IPS-18a (cell line): Measurements from ENCODE around the gene ZNF701.
"Not testable (repeated sequence)": the region's sequence is repeated elsewhere in the genome, so short reads cannot be mapped to it uniquely, and the experiment has no call there.

Experiments
- H3K27ac ChIP-seq: one replicate; pipeline ENCODE4 v1.5.1; 2013; ENCODE audit warnings: low read length
- H3K27me3 ChIP-seq: one replicate; pipeline ENCODE4 v1.6.1; 2013; ENCODE audit warnings: mild to moderate bottlenecking, low read length; ENCODE audit not compliant: control insufficient read depth, insufficient read depth
- H3K36me3 ChIP-seq: one replicate; pipeline ENCODE4 v1.6.1; 2013; ENCODE audit warnings: low read depth, low read length; ENCODE audit not compliant: control insufficient read depth
- H3K4me1 ChIP-seq: one replicate; pipeline ENCODE4 v1.6.1; 2013; ENCODE audit warnings: low read depth, low read length; ENCODE audit not compliant: control insufficient read depth
- H3K4me3 ChIP-seq: one replicate; pipeline ENCODE4 v1.5.1; 2013; ENCODE audit warnings: low read length
- H3K9ac ChIP-seq: one replicate; pipeline ENCODE4 v1.6.1; 2013; ENCODE audit warnings: mild to moderate bottlenecking, low read length, moderate library complexity
- H3K9me3 ChIP-seq: one replicate; pipeline ENCODE4 v1.6.1; 2013; ENCODE audit warnings: low read depth, low read length; ENCODE audit not compliant: control insufficient read depth

The ZNF701 gene

DNA sequence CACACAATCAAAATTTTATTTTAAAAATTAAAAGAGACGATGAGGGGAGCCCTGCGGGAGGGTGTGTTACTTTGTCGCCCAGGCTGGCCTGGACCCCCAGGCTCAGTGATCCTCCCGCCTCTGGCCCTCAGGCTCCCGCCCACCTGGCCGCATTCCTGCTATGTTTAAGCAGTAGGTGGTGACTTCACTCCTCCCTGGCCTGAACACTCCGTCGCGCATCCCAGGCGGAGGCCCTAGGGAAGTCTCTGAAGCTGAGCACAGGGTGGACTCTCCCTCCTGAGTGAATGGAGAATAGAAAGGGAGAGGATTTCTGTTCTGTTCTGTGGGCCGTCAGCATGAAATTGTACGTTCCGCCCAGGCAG, 468 bp upstream of the ZNF701 start:
- not testable (repeated sequence) for H3K27me3 ChIP-seq, H3K4me1 ChIP-seq, H3K9me3 ChIP-seq
- H3K27ac ChIP-seq, result peak overlapping the region; percentile 71
- H3K9ac ChIP-seq, result peak overlapping the region; percentile 62
- H3K4me3 ChIP-seq, result peak overlapping the region; percentile 84
- H3K36me3 ChIP-seq, result peaks cover 11% of the 10 kb centered on the region

DNA sequence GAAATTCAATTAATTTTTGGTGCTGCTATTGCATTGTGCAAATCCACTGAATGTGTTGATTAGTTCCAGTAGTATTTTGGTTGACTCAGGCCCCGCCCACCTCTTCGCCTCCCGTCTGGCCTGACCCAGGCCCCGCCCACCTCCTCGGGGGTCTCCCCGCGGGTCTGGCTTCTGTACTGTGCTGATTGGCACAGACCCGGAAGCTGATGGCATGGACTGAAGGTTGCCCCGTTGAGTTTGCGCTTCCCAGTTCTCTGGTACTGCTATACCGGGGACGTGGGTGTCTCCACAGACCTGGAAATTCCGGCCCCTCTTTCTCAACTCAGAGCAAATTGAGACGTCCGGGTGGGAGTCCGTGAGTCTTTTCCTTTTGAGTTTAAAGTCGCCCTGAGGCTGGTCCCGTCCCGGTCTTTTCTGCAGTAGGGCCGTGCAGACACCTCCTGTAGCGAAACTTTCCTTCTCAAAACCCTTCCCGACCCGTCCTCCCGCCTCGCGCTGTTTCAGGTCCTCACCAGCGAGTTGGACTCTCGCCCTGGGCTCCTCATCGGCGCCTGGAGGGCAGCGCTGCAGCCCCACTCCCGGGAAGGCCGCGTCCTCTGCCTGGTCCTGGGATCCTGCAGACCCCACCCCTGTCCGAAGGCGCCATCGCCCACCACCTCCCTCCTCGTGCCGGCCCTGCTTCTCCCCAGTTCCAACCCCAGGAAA, 14.8 kb downstream of the ZNF701 start:
- Histone ChIP-seq H3K9ac (no peak overlapping the region), H3K4me1 (no peaks in the 10 kb centered on the region), H3K27ac (no peak overlapping the region), H3K27me3 (no peaks in the 10 kb centered on the region), H3K9me3 (no peaks in the 10 kb centered on the region), H3K4me3 (no peak overlapping the region), H3K36me3 (peaks cover 26% of the 10 kb centered on the region)

DNA sequence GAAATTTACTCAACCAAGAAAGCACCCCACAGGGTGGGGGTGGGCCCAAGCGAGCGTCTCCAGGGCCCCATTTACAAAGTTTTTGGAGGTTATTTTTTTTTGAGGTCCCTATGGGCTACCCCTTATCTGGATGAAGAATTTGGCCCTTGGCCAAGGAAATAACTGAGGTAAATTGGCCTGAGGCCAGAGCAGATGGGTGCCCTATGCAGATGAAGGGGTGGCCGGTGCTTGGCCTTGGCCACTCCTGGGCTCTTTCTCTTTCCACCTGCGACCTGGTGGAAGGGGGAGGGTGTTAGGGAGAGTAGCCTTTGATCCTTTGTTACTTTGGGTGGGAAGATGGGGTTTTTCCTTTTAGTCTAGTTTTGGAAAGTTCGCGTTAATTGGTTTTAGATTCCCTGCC, 15.5 kb downstream of the ZNF701 start:
- Histone ChIP-seq H3K27ac (no peak overlapping the region), H3K4me1 (no peaks in the 10 kb centered on the region), H3K4me3 (no peak overlapping the region), H3K9ac (no peak overlapping the region), H3K27me3 (no peaks in the 10 kb centered on the region), H3K36me3 (peaks cover 23% of the 10 kb centered on the region), H3K9me3 (no peaks in the 10 kb centered on the region)

DNA sequence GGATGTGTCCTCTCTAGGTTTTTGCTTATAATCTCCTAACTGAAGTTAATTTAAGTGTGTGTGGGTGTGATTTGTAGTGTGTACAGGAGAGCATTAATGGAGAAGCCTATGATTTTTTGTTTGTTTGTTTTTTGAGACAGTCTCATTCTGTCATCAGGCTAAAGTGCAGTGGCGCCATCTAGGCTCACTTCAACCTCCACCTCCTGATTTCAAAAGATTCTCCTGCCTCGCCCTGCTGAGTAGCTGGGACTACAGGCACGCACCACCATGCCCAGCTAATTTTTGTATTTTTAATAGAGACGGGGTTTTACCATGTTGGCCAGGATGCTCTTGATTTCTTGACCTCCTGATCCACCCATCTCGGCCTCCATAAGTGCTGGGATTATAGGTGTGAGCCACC, 20.6 kb downstream of the ZNF701 start:
- H3K9me3 ChIP-seq, result no peaks in the 10 kb centered on the region
- H3K4me3 ChIP-seq, result no peak overlapping the region
- H3K4me1 ChIP-seq, result no peaks in the 10 kb centered on the region
- no peaks in the 10 kb centered on the region for H3K27me3 ChIP-seq
- H3K9ac ChIP-seq, result no peak overlapping the region
- no peaks in the 10 kb centered on the region for H3K36me3 ChIP-seq
- H3K27ac ChIP-seq, result no peak overlapping the region

DNA sequence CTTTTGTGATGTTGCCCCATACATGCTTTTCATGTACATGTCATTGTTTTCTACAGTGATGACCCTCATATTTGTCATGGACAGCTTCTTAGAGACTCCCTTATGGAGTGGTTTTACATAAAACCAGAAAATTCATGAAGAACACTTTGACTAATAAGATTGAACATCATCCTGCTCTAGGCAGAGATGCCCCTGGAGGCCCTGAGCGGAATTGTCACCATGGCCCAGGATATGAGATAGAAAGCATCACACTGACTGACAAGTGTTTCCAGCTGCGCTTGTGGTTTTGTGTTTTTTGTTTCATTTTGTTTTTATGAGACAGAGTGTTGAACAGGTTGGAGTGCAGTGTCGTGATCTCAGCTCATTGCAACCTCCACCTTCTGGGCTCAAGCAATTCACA, 22.2 kb downstream of the ZNF701 start:
- peaks cover 9% of the 10 kb centered on the region for H3K36me3 ChIP-seq
- no peaks in the 10 kb centered on the region for H3K4me1 ChIP-seq
- H3K9me3 ChIP-seq, result no peaks in the 10 kb centered on the region
- no peak overlapping the region for H3K9ac ChIP-seq
- no peak overlapping the region for H3K27ac ChIP-seq
- no peak overlapping the region for H3K4me3 ChIP-seq
- H3K27me3 ChIP-seq, result no peaks in the 10 kb centered on the region

DNA sequence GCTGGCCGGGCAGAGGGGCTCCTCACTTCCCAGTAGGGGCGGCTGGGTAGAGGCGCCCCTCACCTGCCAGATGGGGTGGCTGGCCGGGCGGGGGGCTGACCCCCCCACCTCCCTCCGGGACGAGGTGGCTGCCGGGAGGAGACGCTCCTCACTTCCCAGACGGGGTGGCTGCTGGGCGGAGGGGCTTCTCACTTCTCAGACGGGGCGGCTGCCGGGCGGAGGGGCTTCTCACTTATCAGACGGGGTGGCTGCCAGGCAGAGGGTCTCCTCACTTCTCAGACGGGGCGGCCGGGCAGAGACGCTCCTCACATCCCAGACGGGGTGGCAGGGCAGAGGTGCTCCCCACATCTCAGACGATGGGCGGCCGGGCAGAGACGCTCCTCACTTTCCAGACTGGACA, 23.4 kb downstream of the ZNF701 start:
- not testable (repeated sequence) for H3K27me3 ChIP-seq, H3K4me1 ChIP-seq, H3K27ac ChIP-seq, H3K4me3 ChIP-seq, H3K9me3 ChIP-seq, H3K9ac ChIP-seq, H3K36me3 ChIP-seq

DNA sequence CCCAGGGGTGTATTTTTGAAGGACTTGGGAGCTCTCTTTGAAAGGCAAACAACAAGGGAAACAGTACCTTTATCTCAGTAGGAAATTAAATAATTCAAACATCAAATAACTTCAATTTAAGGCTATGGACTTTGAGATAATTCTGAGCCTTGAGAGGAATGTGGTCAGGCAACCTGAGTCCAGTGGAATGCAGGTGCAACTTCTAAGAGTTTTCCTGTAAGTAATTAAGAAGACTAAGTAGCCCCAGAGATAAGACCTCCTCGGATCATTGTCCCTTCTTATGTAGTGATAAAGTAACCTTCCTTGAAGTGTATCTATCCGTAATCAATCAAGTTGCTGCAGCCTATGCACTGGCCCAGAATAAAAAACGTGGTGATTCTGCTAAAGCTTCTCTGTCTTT, 29.2 kb downstream of the ZNF701 start:
- peaks cover 7% of the 10 kb centered on the region for H3K4me1 ChIP-seq
- peaks cover 9% of the 10 kb centered on the region for H3K36me3 ChIP-seq
- H3K4me3 ChIP-seq, result no peak overlapping the region
- no peak overlapping the region for H3K9ac ChIP-seq
- H3K27me3 ChIP-seq, result peaks cover 14% of the 10 kb centered on the region
- H3K9me3 ChIP-seq, result no peaks in the 10 kb centered on the region
- H3K27ac ChIP-seq, result no peak overlapping the region

DNA sequence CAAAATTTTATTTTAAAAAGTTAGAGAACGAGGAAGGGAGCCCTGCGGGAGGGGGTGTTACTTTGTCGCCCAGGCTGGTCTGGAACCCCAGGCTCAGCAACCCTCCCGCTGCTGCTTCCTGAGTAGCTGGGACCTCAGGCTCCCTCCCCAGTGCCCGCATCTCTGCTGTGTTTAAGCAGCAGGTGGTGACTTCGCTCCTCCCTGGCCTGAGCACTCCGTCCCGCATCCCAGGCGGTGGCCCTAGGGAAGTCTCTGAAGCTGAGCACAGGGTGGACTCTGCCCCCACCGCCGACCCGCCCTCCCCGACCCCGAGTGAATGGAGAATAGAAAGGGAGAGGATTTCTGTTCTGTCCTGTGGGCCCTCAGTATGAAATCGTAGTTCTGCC, 30.5 kb downstream of the ZNF701 start:
- Histone ChIP-seq H3K4me1 (peaks cover 7% of the 10 kb centered on the region), H3K36me3 (peaks cover 9% of the 10 kb centered on the region), H3K27ac (no peak overlapping the region), H3K27me3 (peaks cover 14% of the 10 kb centered on the region), H3K9me3 (no peaks in the 10 kb centered on the region), H3K4me3 (peak overlapping the region; percentile 86), H3K9ac (no peak overlapping the region)

DNA sequence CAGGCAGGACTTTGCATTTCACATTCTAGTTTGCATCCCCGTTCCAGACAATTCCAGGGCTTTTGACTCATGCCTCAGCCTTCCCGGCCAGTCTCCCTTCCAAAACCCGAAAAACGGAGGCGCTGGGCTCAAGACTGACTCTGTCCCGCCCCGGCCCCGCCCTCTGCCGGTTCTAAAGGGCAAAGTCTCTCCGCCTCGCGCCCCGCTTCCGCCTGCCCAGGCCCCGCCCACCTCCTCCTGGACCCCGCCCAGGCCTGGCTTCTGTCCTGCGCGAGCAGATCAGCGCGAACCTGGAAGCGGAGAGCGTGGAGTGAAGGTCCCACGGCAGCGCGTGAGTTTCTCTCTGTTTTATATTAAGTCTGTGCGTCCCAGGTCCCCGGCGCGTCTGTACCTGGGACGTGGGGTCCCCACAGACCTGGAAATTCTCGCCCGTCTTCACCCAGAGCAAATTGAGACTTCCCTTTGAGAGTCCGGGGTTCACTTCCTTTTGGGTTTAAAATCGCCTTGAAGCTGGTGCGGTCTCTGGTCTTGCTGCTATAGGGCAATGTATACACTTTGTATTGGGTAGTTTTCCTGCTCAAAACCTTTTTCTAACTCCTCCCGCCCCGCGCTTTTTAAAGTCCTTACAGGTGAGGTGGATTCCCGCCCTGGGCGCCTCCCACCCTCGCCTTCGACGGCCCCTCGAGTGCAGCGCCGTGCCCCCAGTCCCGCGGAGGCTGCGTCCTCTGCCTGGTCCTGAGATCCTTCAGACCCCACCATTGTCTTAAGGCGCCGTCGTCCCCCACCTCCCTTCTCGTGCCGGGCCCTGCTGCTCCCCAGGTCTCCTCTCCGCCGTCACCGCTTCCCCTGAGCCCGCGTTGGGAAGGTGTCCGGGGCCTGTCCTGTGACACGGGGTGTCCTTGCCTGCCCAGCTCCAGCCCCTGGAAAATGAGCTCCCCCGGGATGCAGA, 31.2 kb downstream of the ZNF701 start:
- Histone ChIP-seq H3K9ac (peak overlapping the region; percentile 47), H3K4me1 (peaks cover 7% of the 10 kb centered on the region), H3K36me3 (peaks cover 5% of the 10 kb centered on the region), H3K27me3 (peaks cover 14% of the 10 kb centered on the region), H3K9me3 (no peaks in the 10 kb centered on the region), H3K4me3 (peak overlapping the region; percentile 86), H3K27ac (no peak overlapping the region)

DNA sequence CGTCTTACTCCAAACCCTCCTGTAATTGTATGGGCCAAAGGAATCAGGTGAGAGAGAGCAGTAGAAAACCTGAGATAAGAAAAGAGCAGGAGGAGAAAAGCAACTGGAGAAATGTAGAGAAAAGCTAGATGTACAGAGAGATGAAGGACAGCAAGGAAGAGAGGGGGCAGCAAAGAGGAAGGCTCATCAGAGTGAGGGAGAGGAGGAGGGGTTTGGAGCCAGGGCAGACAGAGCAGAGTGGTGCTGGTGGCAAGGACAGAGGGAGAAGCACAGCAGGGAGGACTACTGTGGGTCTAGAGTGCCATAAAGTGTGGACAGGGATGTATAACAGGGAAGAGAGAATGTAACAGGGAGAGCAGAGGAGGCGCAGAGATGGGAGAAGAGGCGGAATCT, 31.9 kb downstream of the ZNF701 start:
- not testable (repeated sequence) for H3K36me3 ChIP-seq, H3K9me3 ChIP-seq, H3K27ac ChIP-seq
- Histone ChIP-seq H3K9ac (peak overlapping the region; percentile 47), H3K4me1 (peaks cover 10% of the 10 kb centered on the region), H3K4me3 (peak overlapping the region; percentile 86), H3K27me3 (peaks cover 14% of the 10 kb centered on the region)

DNA sequence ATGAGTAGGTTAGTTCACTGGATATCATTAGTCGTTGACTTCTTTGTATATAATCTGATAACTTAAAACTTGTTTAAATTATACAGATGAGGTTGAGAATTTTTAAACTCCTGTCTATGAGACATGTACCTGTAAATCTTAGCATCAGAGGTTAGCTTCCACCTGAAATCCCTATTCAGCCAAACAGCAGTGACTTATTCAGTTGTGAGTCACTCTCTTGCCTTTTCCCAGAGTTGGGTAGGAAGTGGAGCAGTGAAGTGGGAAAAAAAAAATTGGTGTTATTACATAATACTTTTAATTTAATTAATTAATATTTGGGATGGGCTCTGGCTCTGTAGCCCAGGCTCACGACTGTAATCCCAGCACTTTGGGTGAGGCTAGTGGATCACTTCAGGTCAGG, 32.9 kb downstream of the ZNF701 start:
- no peak overlapping the region for H3K27ac ChIP-seq
- H3K4me3 ChIP-seq, result no peak overlapping the region
- no peaks in the 10 kb centered on the region for H3K9me3 ChIP-seq
- H3K36me3 ChIP-seq, result no peaks in the 10 kb centered on the region
- peaks cover 10% of the 10 kb centered on the region for H3K4me1 ChIP-seq
- H3K9ac ChIP-seq, result no peak overlapping the region
- peaks cover 14% of the 10 kb centered on the region for H3K27me3 ChIP-seq
